ENCODE results near the gene ADAM19.

- TF ChIP-seq CTCF (IDR thresholded peaks at IDR 0.05) (no peak), POLR2A (IDR thresholded peaks at IDR 0.05) (no peak)
These were observed 105.9 kb downstream of the ADAM19 start for GRCh38 chr5:157469687-157470086.

Measured in uterus (tissue), 2 donors.